Right lobe of liver (tissue), 6 donors: Measurements from ENCODE around the gene GATA2. TPM values are rescaled to one million over a fixed set of nuclear protein-coding genes. Genes with fewer than 3 reads are reported as not detected.

Experiments used
- ATAC-seq, 4 donors: fragments of 200-7000 bp; cut with Tn5 transposase; one replicate each; pipeline ENCODE4 v1.9.1; 2020; ENCODE audit warnings: mild to moderate bottlenecking in 4 of 4, moderate library complexity in 4 of 4
- DNase-seq, 3 donors: peaks; one replicate each; pipeline ENCODE4 v3.0.0-alpha.2; 2020
- H3K27ac ChIP-seq, 3 donors: fragments of 200-600 bp; one replicate each; pipeline ENCODE4 v1.8.0; 2022
- H3K27me3 ChIP-seq, 2 donors: fragments of 200-600 bp; one replicate each; pipeline ENCODE4 v1.8.0; 2022
- H3K36me3 ChIP-seq, 4 donors: fragments of 200-600 bp; sonication (generic) in 1 of 4; one replicate each; pipeline versions ENCODE4 v1.5.1 to v1.8.0; 2017 to 2022; ENCODE audit warnings: control low read depth in 1 of 4
- H3K4me1 ChIP-seq, 4 donors: fragments of 200-600 bp; sonication (generic) in 1 of 4; one replicate each; pipeline versions ENCODE4 v1.5.1 to v1.8.0; 2017 to 2022; ENCODE audit warnings: control low read depth in 1 of 4
- H3K4me3 ChIP-seq, 3 donors: fragments of 200-600 bp; one replicate each; pipeline ENCODE4 v1.8.0; 2022
- H3K9me3 ChIP-seq, 4 donors: fragments of 200-600 bp; sonication (generic) in 1 of 4; one replicate each; pipeline versions ENCODE4 v1.5.1 to v1.8.0; 2017 to 2022; ENCODE audit warnings: control low read depth in 1 of 4
- CTCF ChIP-seq, 4 donors: fragments of 200-600 bp in 3 of 4; fragments of 450-650 bp in 1 of 4; IDR thresholded peaks; one replicate each; pipeline versions ENCODE4 v1.5.1 to v1.8.0; 2016 to 2022; ENCODE audit warnings: antibody characterized with exemption in 4 of 4, mild to moderate bottlenecking in 2 of 4
- POLR2A ChIP-seq: fragments of 450-650 bp; IDR thresholded peaks from one replicate; pipeline ENCODE4 v1.6.1; 2017; ENCODE audit warnings: antibody characterized with exemption, mild to moderate bottlenecking
- WGBS: methylation state at CpG from one replicate; pipeline ENCODE4 v1.1.6; 2018; ENCODE audit warnings: low coverage, low lambda C conversion rate; ENCODE audit not compliant: insufficient coverage; ENCODE audit errors: missing lambda C conversion rate; 5-methylcytosine and 5-hydroxymethylcytosine counted together
- intact Hi-C, 2 donors: fragments of 100-400 bp; cut with DNase I; formaldehyde crosslinking; loops; one replicate each; pipeline versions ENCODE4 v1.11.2 to v1.14.1; 2022
- total RNA-seq, 6 experiments: library from RNA; depleted of rRNA in 2 of 6; stranded (reverse); fragments of >200 nt in 2 of 6; fragmentation: NEBNext Ultra II Directional in 3 of 6; extraction: Animal tissue kit (Norgen Biotek cat#: 25700) in 3 of 6; gene quantifications; one replicate each; pipeline versions ENCODE4 v1.1.0 to v1.2.4, GENCODE V29; 2016 to 2023
- donor health status: DM: no; HTN: yes; CAD: no.
- donor health status: DM: no; HTN: no; CAD: no.
- donor health status: DM: no; HTN: no; CAD: no.
- donor health status: DM: no; HTN: yes; CAD: no.
- donor health status: DM: no; HTN: yes; CAD: no.

The GATA2 gene
- total RNA-seq, 6 experiments from 2014 or later, result 0.60 to 1.3 (median 0.76) TPM

- Histone ChIP-seq H3K9me3 (no peaks in the 10 kb centered on the region), H3K4me3 (no peak overlapping the region), H3K27ac (no peak overlapping the region), H3K27me3 (no peaks in the 10 kb centered on the region), H3K4me1 (no peaks in the 10 kb centered on the region), H3K36me3 (no peaks in the 10 kb centered on the region)
- WGBS, result no CpG with 5 or more reads among the region's 7 CpGs
- intact Hi-C loops, result no loop called here
- ATAC-seq, result no peak
- TF ChIP-seq CTCF (IDR thresholded peaks at IDR 0.05) (no peak), POLR2A (no peak)
- no peak for DNase-seq
Observed at GRCh38 chr3:128442070-128442469, 50.9 kb downstream of the GATA2 start.

GRCh38 chr3:128439226-128439625 lies 53.8 kb downstream of the GATA2 start:
- Histone ChIP-seq H3K9me3 (no peaks in the 10 kb centered on the region), H3K27ac (no peak overlapping the region)

GRCh38 chr3:128438488-128439072 lies 54.4 kb downstream of the GATA2 start:
- TF ChIP-seq POLR2A, result no peak
- TF ChIP-seq CTCF (IDR thresholded peaks at IDR 0.05), result peak in 3 of 4 donors; percentile 16 to 33 (median 19)
- DNase-seq (no peak), ATAC-seq (no peak)
- no peaks in the 10 kb centered on the region for H3K4me1 ChIP-seq
- intact Hi-C loops, result no loop called here
- no peak overlapping the region for H3K27ac ChIP-seq
- peaks cover 0 to under 1% of the 10 kb centered on the region in 2 donors for H3K27me3 ChIP-seq
- no peaks in the 10 kb centered on the region for H3K9me3 ChIP-seq
- no peak overlapping the region for H3K4me3 ChIP-seq
- no peaks in the 10 kb centered on the region for H3K36me3 ChIP-seq
- WGBS, result 67% methylated on average over 2 of the region's 6 CpGs

More at GRCh38 chr3:128439226-128439625, 53.8 kb downstream of the GATA2 start:
- TF ChIP-seq POLR2A, result no peak
- H3K36me3 ChIP-seq, result no peaks in the 10 kb centered on the region
- intact Hi-C loops, result no loop called here
- whole genome bisulfite sequencing, result 70% methylated on average over 1 of the region's 3 CpGs
- H3K4me3 ChIP-seq, result no peak overlapping the region
- DNase-seq (no peak), ATAC-seq (peak in 1 of 4 donors; percentile 32)
- H3K4me1 ChIP-seq, result no peaks in the 10 kb centered on the region
- no peaks in the 10 kb centered on the region for H3K27me3 ChIP-seq

- Histone ChIP-seq H3K4me3 (no peak overlapping the region), H3K4me1 (peaks cover 0 to 7% (median 0%) of the 10 kb centered on the region in 4 donors), H3K27me3 (peaks cover 0 to 4% of the 10 kb centered on the region in 2 donors), H3K27ac (no peak overlapping the region), H3K36me3 (no peaks in the 10 kb centered on the region), H3K9me3 (no peaks in the 10 kb centered on the region)
- DNase-seq (no peak), ATAC-seq (no peak)
- 63% methylated on average over 3 of the region's 3 CpGs for WGBS
- intact Hi-C loops, result no loop called here
- TF ChIP-seq POLR2A (no peak), CTCF (IDR thresholded peaks at IDR 0.05) (no peak)
Observed at GRCh38 chr3:128436214-128436613, 56.8 kb downstream of the GATA2 start.

- intact Hi-C loops, result no loop called here
Observed at GRCh38 chr3:128435561-128435960, 57.4 kb downstream of the GATA2 start.

More at GRCh38 chr3:128435561-128435960, 57.4 kb downstream of the GATA2 start:
- no peak overlapping the region for H3K27ac ChIP-seq
- H3K9me3 ChIP-seq, result no peaks in the 10 kb centered on the region
- WGBS, result 100% methylated on average over 2 of the region's 5 CpGs
- H3K27me3 ChIP-seq, result peaks cover 0 to 4% of the 10 kb centered on the region in 2 donors
- no peak for TF ChIP-seq CTCF (IDR thresholded peaks at IDR 0.05)
- TF ChIP-seq POLR2A, result no peak
- H3K4me3 ChIP-seq, result no peak overlapping the region
- ATAC-seq (no peak), DNase-seq (no peak)
- H3K4me1 ChIP-seq, result peaks cover 0 to 7% (median 0%) of the 10 kb centered on the region in 4 donors
- no peaks in the 10 kb centered on the region for H3K36me3 ChIP-seq
